Naive thymus-derived CD4-positive, alpha-beta T cell (primary cell): ENCODE measurements around the gene SSX1. TPM values are rescaled to one million over a fixed set of nuclear protein-coding genes. Genes with fewer than 3 reads are reported as not detected.
"Not testable (repeated sequence)": the region's sequence is repeated elsewhere in the genome, so short reads cannot be mapped to it uniquely, and the experiment has no call there.

Experiments used
- ATAC-seq: fragments of 150-1000 bp; cut with Tn5 transposase; 2 replicates; pipeline ENCODE4 v1.10.0; 2021; ENCODE audit warnings: mild to moderate bottlenecking, moderate library complexity
- CTCF ChIA-PET: fragments of 350-600 bp; sonication (Branson Sonifier 250); formaldehyde crosslinking; loops from one replicate; lab custom pipeline; 2021; ENCODE audit warnings: antibody characterized with exemption; lab: Charles Lee
- POLR2A ChIA-PET: fragments of 350-600 bp; sonication (Branson Sonifier 250); formaldehyde crosslinking; loops from one replicate; lab custom pipeline; 2021; ENCODE audit warnings: antibody characterized with exemption, inconsistent platforms; lab: Charles Lee
- DNase-seq, 9 donors: peaks; one replicate each; pipeline versions ENCODE4 v3.0.0 to v3.0.0-alpha.2; 2020 to 2022; ENCODE audit warnings: mixed read lengths in 1 of 9
- H3K27ac ChIP-seq: one replicate; pipeline ENCODE4 v1.7.0; 2013; ENCODE audit warnings: mild to moderate bottlenecking, low read depth, low read length, moderate library complexity
- H3K27me3 ChIP-seq, 2 donors: one replicate each; pipeline ENCODE4 v1.7.0; 2013; ENCODE audit warnings: low read length in 2 of 2, mild to moderate bottlenecking in 2 of 2, moderate library complexity in 2 of 2; ENCODE audit not compliant: control insufficient read depth in 2 of 2, insufficient read depth in 2 of 2
- H3K36me3 ChIP-seq, 3 experiments: 1 replicate in 2 of 3; 2 replicates in 1 of 3; pipeline ENCODE4 v1.7.0; 2013; ENCODE audit warnings: low read length in 3 of 3, mild to moderate bottlenecking in 3 of 3, moderate library complexity in 1 of 3; ENCODE audit not compliant: insufficient read depth in 3 of 3, control insufficient read depth in 2 of 3
- H3K4me1 ChIP-seq, 2 donors: one replicate each; pipeline ENCODE4 v1.7.0; 2013; ENCODE audit warnings: low read length in 2 of 2, mild to moderate bottlenecking in 2 of 2, moderate library complexity in 1 of 2; ENCODE audit not compliant: control insufficient read depth in 2 of 2, insufficient read depth in 2 of 2
- H3K4me3 ChIP-seq: 2 replicates; pipeline ENCODE4 v1.7.0; 2013; ENCODE audit warnings: mild to moderate bottlenecking, low read length
- H3K9me3 ChIP-seq, 3 experiments: 1 replicate in 2 of 3; 2 replicates in 1 of 3; pipeline ENCODE4 v1.7.0; 2013; ENCODE audit warnings: low read length in 3 of 3; ENCODE audit not compliant: control insufficient read depth in 2 of 3
- H3K27ac Mint-ChIP-seq, 9 donors: one replicate each; pipeline ENCODE4 v1.8.0; 2020 to 2022; ENCODE audit warnings: mixed read lengths in 9 of 9, mild to moderate bottlenecking in 8 of 9, moderate library complexity in 5 of 9, inconsistent platforms in 2 of 9
- H3K27me3 Mint-ChIP-seq, 5 donors: one replicate each; pipeline ENCODE4 v1.8.0; 2021 to 2022; ENCODE audit warnings: mixed read lengths in 5 of 5, mild to moderate bottlenecking in 1 of 5
- H3K36me3 Mint-ChIP-seq, 5 donors: one replicate each; pipeline ENCODE4 v1.8.0; 2020 to 2022; ENCODE audit warnings: mixed read lengths in 5 of 5, mild to moderate bottlenecking in 3 of 5, inconsistent platforms in 1 of 5
- H3K4me1 Mint-ChIP-seq, 7 donors: one replicate each; pipeline ENCODE4 v1.8.0; 2020 to 2022; ENCODE audit warnings: mixed read lengths in 7 of 7, mild to moderate bottlenecking in 3 of 7, inconsistent platforms in 1 of 7
- H3K4me3 Mint-ChIP-seq, 10 donors: one replicate each; pipeline ENCODE4 v1.8.0; 2020 to 2022; ENCODE audit warnings: mild to moderate bottlenecking in 10 of 10, mixed read lengths in 10 of 10, moderate library complexity in 6 of 10, inconsistent platforms in 2 of 10
- H3K9me3 Mint-ChIP-seq, 11 donors: one replicate each; pipeline ENCODE4 v1.8.0; 2020 to 2022; ENCODE audit warnings: mixed read lengths in 11 of 11, mild to moderate bottlenecking in 4 of 11, inconsistent platforms in 1 of 11, moderate library complexity in 1 of 11
- intact Hi-C, 2 donors: fragments of 100-400 bp; cut with micrococcal nuclease; formaldehyde crosslinking; loops; one replicate each; pipeline ENCODE4 v1.15.1; 2023
- polyA plus RNA-seq, 2 donors: library from polyadenylated mRNA; unstranded; fragments of 300-500 nt; fragmentation: Illumina TruSeq; gene quantifications; one replicate each; pipeline ENCODE4 v1.2.3, GENCODE V29; 2021
- total RNA-seq, 6 experiments: library from RNA in 5 of 6; stranded (reverse) in 5 of 6; gene quantifications; 1 replicate in 5 of 6; 2 replicates in 1 of 6; pipeline ENCODE4 v1.2.3 and lab custom pipeline; 2021 to 2026

SSX1 gene
- total RNA-seq: not detected
- not detected for polyA plus RNA-seq
- not detected for total RNA-seq (lab: John Stamatoyannopoulos, UW)

GRCh38 chrX:48255062-48255796 is at the start of gene SSX1:
Gene SSX1 (plus strand): TSS chrX:48255392. CDS start chrX:48257242, 1,850 bp downstream.
- H3K4me1 ChIP-seq, H3K36me3 ChIP-seq, DNase-seq, ATAC-seq, H3K36me3 Mint-ChIP-seq, POLR2A ChIA-PET, H3K4me1 Mint-ChIP-seq, H3K27me3 ChIP-seq, CTCF ChIA-PET, H3K27ac Mint-ChIP-seq, H3K9me3 ChIP-seq, H3K9me3 Mint-ChIP-seq, H3K4me3 ChIP-seq, H3K27me3 Mint-ChIP-seq, H3K27ac ChIP-seq, intact Hi-C loops, H3K4me3 Mint-ChIP-seq: not testable (repeated sequence)

GRCh38 chrX:48214341-48214740 is 40.9 kb upstream of the SSX1 start:
- ATAC-seq, H3K36me3 Mint-ChIP-seq, H3K4me1 ChIP-seq, POLR2A ChIA-PET, H3K36me3 ChIP-seq, H3K27me3 ChIP-seq, DNase-seq, H3K9me3 Mint-ChIP-seq, CTCF ChIA-PET, H3K27me3 Mint-ChIP-seq, H3K9me3 ChIP-seq, H3K4me3 ChIP-seq, H3K27ac ChIP-seq, intact Hi-C loops: not testable (repeated sequence)
- Mint-ChIP-seq H3K4me3 (peak overlapping the region in 2 of 10 donors; percentile 7 to 26), H3K27ac (peak overlapping the region in 1 of 9 donors; percentile 7), H3K4me1 (peaks cover 4 to 17% (median 8%) of the 10 kb centered on the region in 7 donors)

GRCh38 chrX:48224196-48224595 is 31.0 kb upstream of the SSX1 start:
- POLR2A ChIA-PET: interaction anchor here (0.6 kb wide), 1 partner anchor 86 kb away, joined by 3 read pairs; no protein-coding TSS in a partner anchor
- H3K4me3 Mint-ChIP-seq, H3K36me3 ChIP-seq, H3K4me1 Mint-ChIP-seq, intact Hi-C loops, CTCF ChIA-PET, H3K9me3 ChIP-seq, H3K4me1 ChIP-seq, H3K4me3 ChIP-seq, H3K27ac ChIP-seq, ATAC-seq, H3K27me3 ChIP-seq, DNase-seq, H3K36me3 Mint-ChIP-seq, H3K27ac Mint-ChIP-seq, H3K9me3 Mint-ChIP-seq, H3K27me3 Mint-ChIP-seq: not testable (repeated sequence)

GRCh38 chrX:48252945-48253344 is 2.2 kb upstream of the SSX1 start:
- H3K36me3 Mint-ChIP-seq, H3K4me3 Mint-ChIP-seq, DNase-seq, ATAC-seq, H3K27ac Mint-ChIP-seq, H3K36me3 ChIP-seq, H3K27ac ChIP-seq, POLR2A ChIA-PET, H3K27me3 ChIP-seq, H3K4me1 ChIP-seq, H3K9me3 Mint-ChIP-seq, H3K27me3 Mint-ChIP-seq, H3K4me1 Mint-ChIP-seq, CTCF ChIA-PET, H3K4me3 ChIP-seq, intact Hi-C loops, H3K9me3 ChIP-seq: not testable (repeated sequence)

- H3K4me3 Mint-ChIP-seq, POLR2A ChIA-PET: not testable (repeated sequence)
These were observed 19.2 kb downstream of the SSX1 start for GRCh38 chrX:48274365-48274764.

GRCh38 chrX:48278958-48279357 is 23.8 kb downstream of the SSX1 start:
- Mint-ChIP-seq H3K27me3 (no peaks in the 10 kb centered on the region), H3K4me3 (no peak overlapping the region), H3K27ac (no peak overlapping the region), H3K9me3 (no peaks in the 10 kb centered on the region), H3K4me1 (peaks cover 0 to 1% (median 0%) of the 10 kb centered on the region in 7 donors), H3K36me3 (no peaks in the 10 kb centered on the region)
- H3K27me3 ChIP-seq: no peaks in the 10 kb centered on the region
- H3K27ac ChIP-seq: no peak overlapping the region
- no peak for ATAC-seq
- H3K9me3 ChIP-seq: no peaks in the 10 kb centered on the region
- POLR2A ChIA-PET: no interaction called here
- intact Hi-C loops: no loop called here
- H3K4me3 ChIP-seq: no peak overlapping the region
- no peaks in the 10 kb centered on the region for H3K36me3 ChIP-seq
- no peak for DNase-seq
- no peaks in the 10 kb centered on the region for H3K4me1 ChIP-seq
- CTCF ChIA-PET: no interaction called here

More at GRCh38 chrX:48274365-48274764, 19.2 kb downstream of the SSX1 start:
- H3K36me3 Mint-ChIP-seq, CTCF ChIA-PET, H3K27me3 Mint-ChIP-seq, intact Hi-C loops, H3K4me3 ChIP-seq, H3K27ac Mint-ChIP-seq, H3K27me3 ChIP-seq, H3K9me3 ChIP-seq, ATAC-seq, H3K36me3 ChIP-seq, H3K4me1 ChIP-seq, H3K4me1 Mint-ChIP-seq, DNase-seq, H3K27ac ChIP-seq, H3K9me3 Mint-ChIP-seq: not testable (repeated sequence)

GRCh38 chrX:48280729-48281128 is 25.5 kb downstream of the SSX1 start:
- H3K27me3 Mint-ChIP-seq, intact Hi-C loops, H3K36me3 Mint-ChIP-seq: not testable (repeated sequence)

More at GRCh38 chrX:48280729-48281128, 25.5 kb downstream of the SSX1 start:
- POLR2A ChIA-PET, H3K4me3 Mint-ChIP-seq, H3K36me3 ChIP-seq, H3K27ac ChIP-seq, DNase-seq, CTCF ChIA-PET, H3K4me1 Mint-ChIP-seq, H3K27me3 ChIP-seq, H3K9me3 Mint-ChIP-seq, H3K4me3 ChIP-seq, H3K4me1 ChIP-seq, H3K27ac Mint-ChIP-seq, H3K9me3 ChIP-seq, ATAC-seq: not testable (repeated sequence)
